DOHH2 (cell line): ENCODE measurements around the gene KNSTRN.

Source experiments
- H3F3A ChIP-seq: fragments of 200-600 bp; sonication (generic), shearing (Covaris generic); 2 replicates; pipeline ENCODE4 v1.6.0; 2016; ENCODE audit warnings: antibody characterized with exemption, mild to moderate bottlenecking; ENCODE audit not compliant: control insufficient read depth, insufficient read depth
- H3K27ac ChIP-seq: fragments of 200-600 bp; sonication (generic); 2 replicates; pipeline ENCODE4 v1.5.1; 2014; ENCODE audit warnings: low read depth, mild to moderate bottlenecking, low read length, moderate library complexity
- H3K27me3 ChIP-seq: fragments of 200-600 bp; sonication (generic); 2 replicates; pipeline ENCODE4 v1.6.1; 2014; ENCODE audit warnings: mild to moderate bottlenecking, low read length, mixed read lengths; ENCODE audit not compliant: control insufficient read depth
- H3K36me3 ChIP-seq: fragments of 200-600 bp; sonication (generic); 2 replicates; pipeline ENCODE4 v1.6.1; 2014; ENCODE audit warnings: mild to moderate bottlenecking, low read length, moderate library complexity, mixed read lengths; ENCODE audit not compliant: control insufficient read depth
- H3K4me1 ChIP-seq: fragments of 200-600 bp; sonication (generic); 2 replicates; pipeline ENCODE4 v1.6.1; 2014; ENCODE audit warnings: mild to moderate bottlenecking, low read length, mixed read lengths; ENCODE audit not compliant: control insufficient read depth
- H3K4me2 ChIP-seq: fragments of 200-600 bp; sonication (generic); 2 replicates; pipeline ENCODE4 v1.6.0; 2014; ENCODE audit warnings: mild to moderate bottlenecking, low read length, moderate library complexity
- H3K4me3 ChIP-seq: fragments of 200-600 bp; sonication (generic); 2 replicates; pipeline ENCODE4 v1.5.1; 2014; ENCODE audit warnings: mild to moderate bottlenecking, low read length, mixed read lengths
- H3K79me2 ChIP-seq: fragments of 200-600 bp; sonication (generic); 2 replicates; pipeline ENCODE4 v1.6.1; 2014; ENCODE audit warnings: mild to moderate bottlenecking, low read length, mixed read lengths; ENCODE audit not compliant: control insufficient read depth
- H3K9me2 ChIP-seq: fragments of 200-600 bp; sonication (generic); replicated peaks from 2 replicates; pipeline ENCODE4 v1.6.1; 2014; ENCODE audit warnings: mild to moderate bottlenecking, low read length, mixed read lengths; ENCODE audit not compliant: control insufficient read depth
- H3K9me3 ChIP-seq: fragments of 200-600 bp; sonication (generic); 2 replicates; pipeline ENCODE4 v1.6.1; 2014; ENCODE audit warnings: antibody characterized with exemption, low read length, mixed read lengths; ENCODE audit not compliant: control insufficient read depth, insufficient read depth
- H4K20me1 ChIP-seq: fragments of 200-600 bp; sonication (generic); 2 replicates; pipeline ENCODE4 v1.6.0; 2014; ENCODE audit warnings: low read depth, mild to moderate bottlenecking, antibody characterized with exemption, low read length, moderate library complexity; ENCODE audit not compliant: control insufficient read depth, insufficient read depth
- CTCF ChIP-seq: fragments of 200-600 bp; sonication (generic); IDR thresholded peaks from one replicate; pipeline ENCODE4 v1.5.1; 2014; ENCODE audit warnings: antibody characterized with exemption, mild to moderate bottlenecking, low read depth, low read length; ENCODE audit not compliant: poor library complexity, severe bottlenecking
- EZH2phosphoT487 ChIP-seq: fragments of 200-600 bp; sonication (generic); IDR thresholded peaks from 2 replicates; pipeline ENCODE4 v1.6.1; 2017; ENCODE audit warnings: borderline replicate concordance, mild to moderate bottlenecking, antibody characterized with exemption, low read length, moderate library complexity, mixed read lengths

The KNSTRN gene

GRCh38 chr15:40412095-40412759 is 29.7 kb downstream of the KNSTRN start:
- peaks cover 32% of the 10 kb centered on the region for H3K36me3 ChIP-seq
- H3K4me3 ChIP-seq, result no peak overlapping the region
- no peaks in the 10 kb centered on the region for H3K9me3 ChIP-seq
- H3K27me3 ChIP-seq, result no peaks in the 10 kb centered on the region
- H4K20me1 ChIP-seq, result no peaks in the 10 kb centered on the region
- H3K27ac ChIP-seq, result no peak overlapping the region
- no peaks in the 10 kb centered on the region for H3K79me2 ChIP-seq
- TF ChIP-seq EZH2phosphoT487, result no peak
- TF ChIP-seq CTCF, result no peak
- no peaks in the 10 kb centered on the region for H3F3A ChIP-seq
- no peaks in the 10 kb centered on the region for H3K9me2 ChIP-seq
- H3K4me1 ChIP-seq, result peaks cover 5% of the 10 kb centered on the region
- no peak overlapping the region for H3K4me2 ChIP-seq

- Histone ChIP-seq H3K27me3 (no peaks in the 10 kb centered on the region), H4K20me1 (no peaks in the 10 kb centered on the region), H3K36me3 (peaks cover 24% of the 10 kb centered on the region), H3K4me1 (no peaks in the 10 kb centered on the region), H3F3A (no peaks in the 10 kb centered on the region), H3K9me2 (no peaks in the 10 kb centered on the region), H3K4me2 (no peak overlapping the region), H3K9me3 (no peaks in the 10 kb centered on the region), H3K79me2 (no peaks in the 10 kb centered on the region), H3K27ac (no peak overlapping the region), H3K4me3 (no peak overlapping the region)
- TF ChIP-seq EZH2phosphoT487 (no peak), CTCF (no peak)
Observed at GRCh38 chr15:40413036-40413435, 30.5 kb downstream of the KNSTRN start.

- H4K20me1 ChIP-seq, result no peaks in the 10 kb centered on the region
- H3K36me3 ChIP-seq, result peaks cover 26% of the 10 kb centered on the region; the same call in 1 of the 2 replicates
- no peak for TF ChIP-seq EZH2phosphoT487
- TF ChIP-seq CTCF, result no peak
Observed at GRCh38 chr15:40414816-40415215, 32.3 kb downstream of the KNSTRN start.

More at GRCh38 chr15:40414816-40415215, 32.3 kb downstream of the KNSTRN start:
- Histone ChIP-seq H3K4me3 (no peak overlapping the region), H3K9me3 (no peaks in the 10 kb centered on the region), H3K27ac (no peak overlapping the region), H3K4me2 (no peak overlapping the region), H3K4me1 (no peaks in the 10 kb centered on the region), H3F3A (no peaks in the 10 kb centered on the region), H3K9me2 (no peaks in the 10 kb centered on the region), H3K27me3 (no peaks in the 10 kb centered on the region), H3K79me2 (no peaks in the 10 kb centered on the region)
